ENCODE data around the gene RAB38.

The RAB38 gene

GRCh38 chr11:88178191-88178590 is 2.9 kb upstream of the RAB38 start:
- DNase-seq (ENCODE audit: low read depth, low spot score), result no peak
- no peak overlapping the region for H3K4me3 ChIP-seq (ENCODE audit: low read depth, low read length)
- ChIA-PET POLR2A (no interaction called here), CTCF (interaction anchor here (0.6 kb wide), 1 partner anchor 397 kb away, joined by 3 read pairs; no protein-coding TSS in a partner anchor)
- no peak for TF ChIP-seq CTCF (IDR thresholded peaks at IDR 0.05; ENCODE audit: insufficient read depth, low read length, missing control alignments)

- CTCF ChIA-PET, result interaction anchor here (0.9 kb wide), 1 partner anchor 377 kb away, joined by 3 read pairs; no protein-coding TSS in a partner anchor
- peak overlapping the region; percentile 50 for H3K4me3 ChIP-seq (ENCODE audit: low read depth, low read length)
These were observed 379 bp upstream of the RAB38 start for GRCh38 chr11:88175569-88176075.

GRCh38 chr11:88173956-88174355 is 1.3 kb downstream of the RAB38 start:
- CTCF ChIA-PET, result no interaction called here

More at GRCh38 chr11:88175569-88176075, 379 bp upstream of the RAB38 start:
- TF ChIP-seq CTCF (IDR thresholded peaks at IDR 0.05; ENCODE audit: insufficient read depth, low read length, missing control alignments), result no peak
- POLR2A ChIA-PET, result no interaction called here
- no peak for DNase-seq (ENCODE audit: low read depth, low spot score)

GRCh38 chr11:88171982-88172381 is 3.3 kb downstream of the RAB38 start:
- ChIA-PET POLR2A (no interaction called here), CTCF (no interaction called here)
- no peak for TF ChIP-seq CTCF (IDR thresholded peaks at IDR 0.05; ENCODE audit: insufficient read depth, low read length, missing control alignments)
- H3K4me3 ChIP-seq (ENCODE audit: low read depth, low read length), result no peak overlapping the region
- no peak for DNase-seq (ENCODE audit: low read depth, low spot score)

More at GRCh38 chr11:88173956-88174355, 1.3 kb downstream of the RAB38 start:
- no peak for TF ChIP-seq CTCF (IDR thresholded peaks at IDR 0.05; ENCODE audit: insufficient read depth, low read length, missing control alignments)
- H3K4me3 ChIP-seq (ENCODE audit: low read depth, low read length), result no peak overlapping the region
- no peak for DNase-seq (ENCODE audit: low read depth, low spot score)
- POLR2A ChIA-PET, result no interaction called here

- no peak for TF ChIP-seq CTCF (IDR thresholded peaks at IDR 0.05; ENCODE audit: insufficient read depth, low read length, missing control alignments)
- ChIA-PET POLR2A (no interaction called here), CTCF (no interaction called here)
- no peak for DNase-seq (ENCODE audit: low read depth, low spot score)
- H3K4me3 ChIP-seq (ENCODE audit: low read depth, low read length), result no peak overlapping the region
These were observed 4.6 kb downstream of the RAB38 start for GRCh38 chr11:88170673-88171072.

- CTCF ChIA-PET, result no interaction called here
These were observed 5.4 kb downstream of the RAB38 start for GRCh38 chr11:88169881-88170280.

More at GRCh38 chr11:88169881-88170280, 5.4 kb downstream of the RAB38 start:
- no peak for TF ChIP-seq CTCF (IDR thresholded peaks at IDR 0.05; ENCODE audit: insufficient read depth, low read length, missing control alignments)
- H3K4me3 ChIP-seq (ENCODE audit: low read depth, low read length), result no peak overlapping the region
- POLR2A ChIA-PET, result no interaction called here
- DNase-seq (ENCODE audit: low read depth, low spot score), result no peak

Data from AG04449 (cell line).